RCC 7860 (cell line): ENCODE results near the gene GTF3A.
"Not testable (repeated sequence)": the region's sequence is repeated elsewhere in the genome, so short reads cannot be mapped to it uniquely, and the experiment has no call there.

ENCODE experiments used
- DNase-seq: peaks from one replicate; pipeline ENCODE4 v3.0.0-alpha.2; 2015; ENCODE audit warnings: low spot score
- FAIRE-seq: peaks from 2 replicates; lab custom pipeline; 2012; peaks lifted over from hg19 to GRCh38; lab: Jason Lieb, UNC

The GTF3A gene

DNA sequence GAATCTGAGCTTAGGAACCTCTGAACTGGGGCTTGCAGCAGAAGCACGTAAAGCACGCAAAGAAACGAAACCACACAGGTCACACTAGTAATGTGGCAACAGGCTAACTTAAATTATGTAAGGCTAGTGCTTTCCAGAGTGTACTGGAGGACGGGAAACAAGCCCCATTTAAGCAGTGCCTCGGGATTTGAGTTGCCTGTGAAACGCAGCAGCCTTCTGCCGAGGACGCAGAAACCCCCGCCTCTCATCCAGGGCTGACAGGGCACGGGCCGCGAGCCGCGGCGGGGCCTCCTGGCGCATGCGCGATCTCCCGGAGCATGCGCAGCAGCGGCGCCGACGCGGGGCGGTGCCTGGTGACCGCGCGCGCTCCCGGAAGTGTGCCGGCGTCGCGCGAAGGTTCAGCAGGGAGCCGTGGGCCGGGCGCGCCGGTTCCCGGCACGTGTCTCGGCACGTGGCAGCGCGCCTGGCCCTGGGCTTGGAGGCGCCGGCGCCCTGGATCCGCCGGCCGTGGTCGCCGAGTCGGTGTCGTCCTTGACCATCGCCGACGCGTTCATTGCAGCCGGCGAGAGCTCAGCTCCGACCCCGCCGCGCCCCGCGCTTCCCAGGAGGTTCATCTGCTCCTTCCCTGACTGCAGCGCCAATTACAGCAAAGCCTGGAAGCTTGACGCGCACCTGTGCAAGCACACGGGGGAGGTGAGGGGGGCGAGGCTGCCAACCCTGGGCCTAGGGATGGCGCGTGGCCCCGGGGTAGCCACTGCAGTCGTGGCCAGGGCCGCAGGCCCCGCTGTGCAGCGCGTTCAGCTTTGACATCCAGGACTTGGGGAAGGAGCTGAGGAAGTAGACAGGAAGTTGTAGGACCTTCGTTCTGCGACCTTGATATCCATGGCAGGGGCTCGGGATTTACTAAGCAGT, at the start of gene GTF3A:
Gene GTF3A (plus strand): TSS at position 374 of the 912 bp plus-strand sequence.
- FAIRE-seq, result no peak
- peak; percentile 58 for DNase-seq

DNA sequence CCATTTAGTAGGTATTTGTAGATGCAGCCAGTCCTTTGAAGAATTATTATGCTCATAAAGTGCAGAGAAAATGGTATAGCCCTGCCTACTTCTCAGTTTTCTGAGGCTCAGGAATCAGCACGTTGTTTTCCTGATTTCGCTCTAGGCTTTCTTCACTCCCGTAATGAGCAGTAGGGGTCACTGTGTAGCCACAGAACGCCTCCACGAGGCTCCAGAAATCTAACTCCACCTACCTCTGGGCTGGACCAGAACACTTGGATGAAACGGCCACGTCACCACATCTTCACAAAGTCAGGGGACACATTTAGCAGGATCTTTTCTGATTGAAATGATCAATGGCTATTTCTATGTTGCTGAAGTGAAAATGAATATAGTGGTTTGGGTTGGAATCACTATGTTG, 49.8 kb upstream of the GTF3A start:
- FAIRE-seq (peak; percentile 33), DNase-seq (peak; percentile 59)

DNA sequence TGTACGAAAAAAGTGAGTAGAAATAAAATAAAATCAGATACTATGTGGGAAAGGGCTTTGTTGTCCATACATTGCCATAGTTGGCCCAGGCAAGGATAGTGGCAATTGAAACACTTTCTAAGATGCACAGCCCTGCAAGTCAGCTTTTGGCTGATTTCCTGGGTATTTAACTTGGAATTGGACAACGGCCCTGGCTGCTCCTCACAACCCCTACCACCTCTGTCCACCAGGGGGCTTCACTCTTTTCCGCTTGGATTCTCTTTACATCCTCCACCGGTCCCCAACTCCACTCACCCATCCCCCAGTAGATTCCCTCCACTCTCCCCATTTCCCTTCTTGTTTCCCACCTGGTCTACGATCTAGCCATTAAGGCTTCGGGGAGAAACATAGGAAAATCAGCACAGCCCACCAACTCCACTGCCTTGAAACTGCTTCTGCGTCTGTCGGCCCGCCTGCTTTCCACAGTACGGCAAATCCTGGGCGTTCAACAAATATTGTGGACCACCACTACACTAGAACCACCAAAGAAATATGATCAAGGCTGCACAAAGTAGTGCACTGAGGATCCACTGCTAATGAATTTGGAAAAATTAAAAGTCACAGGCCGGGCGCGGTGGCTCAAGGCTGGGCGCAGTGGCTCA, 48.6 kb upstream of the GTF3A start:
- FAIRE-seq, result no peak
- peak; percentile 13 for DNase-seq

DNA sequence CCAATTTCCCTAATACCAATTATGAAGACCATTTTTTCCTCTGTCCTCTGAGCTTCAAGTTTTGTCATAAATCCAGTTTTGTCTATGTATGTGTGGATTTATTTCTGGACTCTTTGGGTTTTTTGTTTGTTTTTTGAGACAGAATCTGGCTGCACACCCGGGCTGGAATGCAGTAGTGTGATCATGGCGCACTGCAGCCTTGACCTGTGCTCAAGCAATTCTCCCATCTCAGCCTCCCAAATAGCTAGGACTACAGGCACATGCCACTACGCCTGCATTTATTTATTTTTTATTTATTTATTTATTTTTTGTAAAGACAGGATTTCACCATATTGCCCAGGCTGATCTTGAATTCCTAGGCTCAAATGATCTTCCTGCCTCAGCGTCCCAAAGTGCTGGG, 45.3 kb upstream of the GTF3A start:
- FAIRE-seq (no peak), DNase-seq (no peak)

DNA sequence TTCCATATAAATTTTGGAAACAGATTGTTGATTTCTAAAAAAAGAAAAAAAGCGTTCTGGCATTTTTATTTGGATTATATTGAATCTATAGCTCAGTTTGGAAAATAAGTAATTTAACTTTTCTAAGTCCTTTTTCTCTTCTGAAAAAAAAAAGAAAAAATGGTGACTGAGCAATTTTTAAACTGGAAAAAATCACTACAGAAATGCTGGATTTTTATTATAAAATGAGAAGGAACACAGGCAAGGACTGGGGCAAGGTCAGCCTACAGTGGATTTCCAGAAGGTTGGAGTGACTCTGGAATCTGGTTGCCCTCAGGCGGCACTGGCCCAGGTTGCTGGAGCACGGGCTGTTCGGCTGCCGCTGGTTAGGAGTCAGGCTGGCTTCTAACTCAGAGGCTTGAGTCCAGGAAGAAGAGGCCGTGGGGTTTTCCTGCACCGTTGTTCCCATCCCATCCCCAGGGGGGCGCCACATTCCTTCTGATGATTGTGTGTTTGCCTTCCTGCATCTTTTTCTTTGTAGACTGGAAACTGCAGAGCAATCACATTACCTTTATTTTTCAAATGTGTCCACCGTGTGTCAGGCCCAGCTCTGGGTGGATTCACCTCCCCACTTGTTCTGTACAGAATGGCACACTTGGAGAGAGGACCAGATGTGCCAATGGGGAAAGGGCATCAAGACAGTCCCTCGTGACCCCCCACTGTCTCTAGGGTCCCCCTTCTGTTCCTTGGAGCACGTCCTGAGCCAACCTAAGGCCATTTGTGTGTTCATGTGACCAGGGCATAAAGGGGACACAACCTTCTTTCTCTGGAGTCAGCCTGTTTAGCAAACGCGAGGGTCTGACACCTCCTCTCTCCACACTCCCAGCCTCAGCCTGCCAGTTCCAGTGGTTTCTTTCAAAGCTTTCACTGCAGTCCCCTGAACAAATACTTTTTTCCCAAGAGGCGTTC, 44.5 kb upstream of the GTF3A start:
- DNase-seq (no peak), FAIRE-seq (no peak)

DNA sequence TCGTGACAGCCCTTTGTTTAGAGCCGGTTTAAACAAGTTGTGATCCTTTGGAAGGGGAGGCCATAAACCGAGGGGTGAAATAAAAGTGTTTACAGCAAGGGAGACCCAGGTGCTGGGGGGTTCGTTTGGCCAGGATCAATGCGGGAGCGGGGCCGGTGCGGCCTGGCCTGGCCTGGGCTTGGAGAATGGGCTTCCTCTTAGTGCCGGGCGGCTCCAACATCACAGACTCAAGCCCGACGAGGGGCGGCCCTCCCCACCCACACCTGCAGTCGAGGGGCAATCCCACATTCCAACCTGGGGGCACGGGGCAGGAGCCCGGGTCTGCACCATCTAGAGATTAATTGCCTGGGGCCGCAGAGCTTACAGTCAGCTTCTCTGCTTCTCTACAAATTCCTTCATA, 42.8 kb upstream of the GTF3A start:
- DNase-seq (no peak), FAIRE-seq (no peak)

DNA sequence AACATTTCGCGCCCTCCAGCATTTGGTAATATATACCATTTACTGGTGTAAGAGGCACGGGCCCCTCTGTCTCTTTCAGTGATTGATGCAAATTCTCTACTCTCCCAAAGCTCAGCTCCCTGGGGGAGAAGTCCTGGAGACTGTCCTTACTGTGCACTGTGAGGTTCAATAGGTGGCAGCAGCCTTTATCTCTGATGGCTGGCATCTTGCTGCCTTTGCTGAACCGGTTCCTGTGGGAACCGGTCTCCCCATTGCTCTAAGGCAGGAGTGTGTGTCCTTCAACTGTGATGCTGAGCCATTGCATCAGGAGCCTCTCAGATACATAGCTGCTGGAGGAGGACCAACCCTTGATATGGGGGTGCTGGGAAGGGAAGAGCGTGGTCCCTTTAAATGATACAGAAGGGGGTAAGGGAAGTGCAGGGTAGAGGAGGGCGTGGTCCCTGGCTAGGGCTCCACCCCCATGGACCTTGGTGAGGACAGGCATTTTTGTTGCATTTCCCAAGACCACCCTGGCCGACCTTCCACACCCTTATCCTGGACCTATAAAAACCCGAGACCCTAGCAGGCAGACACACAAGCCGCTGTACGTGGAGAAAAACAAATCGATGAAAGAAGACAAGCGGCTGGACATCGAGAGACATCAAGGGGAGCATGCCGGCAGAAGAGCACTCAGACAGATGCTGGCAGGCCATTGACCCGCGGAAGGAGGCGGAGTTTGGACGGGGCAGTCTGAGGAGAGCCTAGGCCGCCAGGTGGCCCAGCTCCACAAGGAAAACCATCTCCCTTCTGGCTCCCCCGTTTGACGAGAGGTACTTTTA, 41.1 kb upstream of the GTF3A start:
- no peak for FAIRE-seq
- DNase-seq, result no peak

DNA sequence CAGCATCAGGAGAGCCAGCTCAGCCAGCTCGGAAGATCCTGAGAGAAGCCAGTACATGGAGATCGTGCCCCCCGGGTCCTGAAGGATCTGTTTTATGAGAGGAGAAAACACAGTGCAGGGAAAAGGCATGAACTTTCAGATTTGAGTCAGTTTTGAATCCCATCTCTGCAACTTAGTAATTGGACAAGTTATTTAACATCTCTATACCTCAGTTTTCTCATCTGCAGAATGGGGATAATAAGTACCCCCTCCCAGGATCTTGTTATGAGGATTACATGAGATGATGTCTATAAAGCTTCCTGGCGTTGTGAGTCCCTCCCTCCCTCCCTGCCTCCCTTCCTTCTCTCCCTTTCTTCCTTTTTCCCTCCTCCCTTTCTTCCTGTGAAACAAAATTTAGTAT, 40.1 kb upstream of the GTF3A start:
- DNase-seq, result no peak
- FAIRE-seq, result no peak

DNA sequence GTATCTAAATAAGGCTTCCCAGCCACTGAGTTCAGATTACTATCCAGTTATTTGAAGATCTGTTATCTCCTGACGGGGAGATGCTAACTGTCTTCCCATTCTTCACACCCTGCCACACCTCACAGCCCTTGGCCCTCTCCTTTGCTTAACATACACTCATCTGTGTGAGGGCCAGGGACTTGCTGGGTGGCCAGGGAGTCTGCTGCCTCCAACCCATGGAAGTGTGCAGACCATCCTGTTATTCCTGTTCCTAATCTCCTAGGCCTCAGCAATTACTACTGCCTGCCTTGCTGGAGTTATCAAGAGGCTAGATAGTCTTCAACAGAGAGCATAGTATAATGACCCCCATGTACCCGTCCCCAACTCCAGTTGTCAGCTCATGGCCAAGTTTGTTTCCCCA, 36.2 kb upstream of the GTF3A start:
- FAIRE-seq, result no peak
- DNase-seq, result no peak

DNA sequence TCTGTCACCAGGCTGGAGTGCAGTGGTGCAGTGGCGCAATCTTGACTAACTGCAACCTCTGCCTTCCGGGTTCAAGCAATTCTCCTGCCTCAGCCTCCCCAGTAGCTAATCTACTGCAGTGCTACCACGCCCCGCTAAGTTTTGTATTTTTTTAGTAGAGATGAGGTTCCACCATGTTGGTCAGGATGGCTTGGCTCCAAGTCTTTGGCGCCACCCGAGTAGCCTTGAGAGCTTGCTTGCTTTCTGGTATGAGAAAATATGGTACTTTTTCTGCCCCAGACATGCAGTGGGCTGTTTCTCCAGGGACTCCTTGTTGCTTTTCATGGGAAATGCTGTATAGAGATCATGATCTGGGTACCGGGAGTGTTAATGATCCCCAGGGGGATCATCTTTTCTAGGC, 34.5 kb upstream of the GTF3A start:
- DNase-seq, result no peak
- FAIRE-seq, result no peak

DNA sequence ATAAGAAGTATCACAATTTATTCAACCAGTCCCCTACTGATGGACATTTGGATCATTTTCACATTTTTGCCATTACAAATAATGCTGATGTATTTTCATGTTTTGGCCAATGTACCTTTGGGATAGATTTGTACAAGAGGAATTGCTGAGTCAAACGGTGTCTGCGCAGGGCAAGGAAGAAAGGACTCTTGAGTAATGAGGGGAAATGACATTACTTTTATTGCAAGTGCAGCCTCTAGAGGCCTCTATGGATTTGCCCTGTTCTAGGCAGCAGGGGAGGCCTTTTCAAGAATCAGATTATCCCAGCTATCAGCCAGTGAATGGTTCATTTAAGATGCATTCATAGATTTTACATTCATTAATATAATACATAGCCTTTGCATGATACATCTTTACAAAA, 32.9 kb upstream of the GTF3A start:
- DNase-seq (no peak), FAIRE-seq (no peak)

DNA sequence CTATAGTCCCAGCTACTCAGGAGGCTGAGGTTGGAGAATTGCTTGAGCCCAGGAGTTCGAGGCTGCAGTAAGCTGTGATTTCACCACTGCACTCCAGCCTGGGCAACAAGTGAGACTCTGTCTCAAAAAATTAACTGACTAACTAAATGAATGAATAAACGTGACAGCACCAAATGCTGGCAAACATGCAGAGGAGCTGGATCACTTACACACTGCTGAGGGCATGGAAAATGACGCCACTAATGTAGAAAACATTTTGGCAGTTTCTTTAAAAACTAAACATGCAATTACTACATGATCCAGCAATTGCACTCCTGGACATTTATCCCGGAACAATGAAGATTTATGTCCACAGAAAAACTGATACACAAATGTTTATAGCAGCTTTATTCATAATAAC, 31.3 kb upstream of the GTF3A start:
- FAIRE-seq (no peak), DNase-seq (no peak)

DNA sequence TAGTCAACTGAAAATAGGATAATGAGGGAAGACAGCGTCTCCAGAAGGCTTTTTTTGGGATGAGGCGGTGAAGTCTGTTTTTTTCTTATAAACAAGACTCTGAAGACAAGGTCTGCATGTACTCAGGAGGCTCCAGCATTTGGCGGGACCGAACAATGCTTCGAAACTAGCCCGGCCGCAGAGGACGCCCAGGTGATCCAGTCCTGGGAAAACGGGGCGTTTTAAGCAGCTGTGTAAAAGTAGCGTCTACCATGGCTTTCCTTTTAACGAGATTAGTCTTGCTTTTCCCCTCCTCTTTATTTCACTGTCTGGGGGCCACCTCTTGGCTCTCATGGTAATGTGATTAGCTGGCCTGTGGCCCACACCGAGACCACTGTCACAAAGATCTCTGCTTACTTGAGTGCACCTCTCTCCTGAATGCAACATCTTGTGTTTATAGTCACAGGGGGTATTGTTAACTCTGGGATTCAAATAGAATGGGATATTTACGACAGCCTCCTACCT, 29.4 kb upstream of the GTF3A start:
- DNase-seq (no peak), FAIRE-seq (no peak)

DNA sequence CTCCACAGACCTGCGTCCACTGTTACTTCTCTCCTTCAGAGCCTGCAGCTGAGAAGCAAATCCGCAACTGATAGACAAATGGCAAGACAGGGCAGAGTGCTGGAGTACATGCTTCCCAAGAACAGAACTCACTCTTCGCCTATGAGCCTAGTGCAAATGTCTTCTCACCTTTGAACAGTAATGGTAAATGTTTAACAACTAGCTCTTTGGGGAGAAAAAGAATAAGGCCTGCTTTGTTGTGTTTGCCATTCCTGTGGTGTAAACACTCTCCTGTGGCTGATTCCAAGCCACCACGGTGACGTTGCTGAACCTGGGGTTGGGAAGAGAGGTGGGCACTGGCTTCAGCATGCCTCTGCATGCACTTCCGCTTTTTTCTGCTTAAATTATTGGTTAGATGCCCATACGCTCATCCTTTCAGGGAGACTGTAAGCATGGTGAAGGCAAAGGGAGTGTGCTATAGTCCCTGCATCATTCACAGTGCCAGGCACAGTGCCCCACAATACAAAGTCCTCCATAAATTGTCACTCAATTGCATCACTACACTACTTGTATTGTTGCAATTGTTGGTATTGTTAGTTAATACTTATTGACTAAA, 28.1 kb upstream of the GTF3A start:
- no peak for FAIRE-seq
- no peak for DNase-seq

DNA sequence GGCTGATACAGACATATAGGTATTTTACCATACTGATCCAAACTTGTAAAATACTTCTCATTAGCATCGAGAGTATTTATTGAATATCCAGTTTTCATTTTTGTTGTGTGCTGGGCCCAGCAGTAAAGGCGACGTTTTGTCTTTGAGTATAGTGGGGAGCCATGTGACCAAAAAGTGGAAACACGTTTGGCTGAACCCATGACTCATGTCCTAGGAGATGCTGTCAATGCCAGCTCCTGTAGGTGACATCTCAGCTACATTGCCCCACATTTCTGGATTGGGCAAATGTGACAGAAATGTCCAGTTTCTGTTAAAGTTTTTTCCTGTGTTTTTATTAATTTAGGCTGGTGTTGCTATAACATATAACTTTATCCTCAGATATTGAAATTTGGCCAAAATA, 26.1 kb upstream of the GTF3A start:
- FAIRE-seq (no peak), DNase-seq (no peak)

DNA sequence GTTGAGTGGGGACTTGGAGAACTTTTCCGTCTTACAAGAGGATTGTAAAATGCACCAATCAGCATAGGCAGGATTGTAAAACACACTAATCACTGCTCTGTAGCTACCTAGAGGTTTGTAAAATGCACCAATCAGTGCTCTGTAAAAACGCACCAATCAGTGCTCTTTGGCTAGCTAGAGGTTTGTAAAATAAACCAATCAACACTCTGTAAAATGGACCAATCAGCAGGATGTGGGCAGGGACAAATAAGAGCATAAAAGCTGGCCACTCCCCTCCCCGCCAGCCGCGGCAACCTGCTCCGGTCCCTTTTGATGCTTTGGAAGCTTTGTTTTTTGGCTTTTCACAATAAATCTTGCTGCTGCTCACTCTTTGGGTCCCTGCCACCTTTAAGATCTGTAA, 24.0 kb upstream of the GTF3A start:
- FAIRE-seq, DNase-seq: not testable (repeated sequence)

DNA sequence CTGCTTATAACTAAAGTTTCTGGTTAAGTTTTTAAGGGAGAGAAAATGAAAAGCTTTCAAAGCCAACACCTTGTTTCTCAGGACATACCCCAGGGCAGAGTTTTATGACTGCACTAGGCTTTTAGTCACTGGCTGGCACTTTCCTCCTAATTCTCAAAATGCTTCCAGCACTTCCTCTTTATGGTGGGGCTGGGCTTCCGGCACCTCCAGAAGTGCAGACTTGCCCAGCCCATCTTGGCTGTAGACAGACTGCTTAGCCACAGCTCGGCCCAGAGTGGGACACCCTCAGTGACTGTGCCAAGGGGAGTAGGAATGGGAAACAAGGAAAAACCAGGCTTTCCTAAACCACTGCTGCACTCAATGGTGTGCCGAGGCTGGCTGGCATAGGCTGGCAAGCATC, 23.2 kb upstream of the GTF3A start:
- DNase-seq, result no peak
- FAIRE-seq, result no peak

DNA sequence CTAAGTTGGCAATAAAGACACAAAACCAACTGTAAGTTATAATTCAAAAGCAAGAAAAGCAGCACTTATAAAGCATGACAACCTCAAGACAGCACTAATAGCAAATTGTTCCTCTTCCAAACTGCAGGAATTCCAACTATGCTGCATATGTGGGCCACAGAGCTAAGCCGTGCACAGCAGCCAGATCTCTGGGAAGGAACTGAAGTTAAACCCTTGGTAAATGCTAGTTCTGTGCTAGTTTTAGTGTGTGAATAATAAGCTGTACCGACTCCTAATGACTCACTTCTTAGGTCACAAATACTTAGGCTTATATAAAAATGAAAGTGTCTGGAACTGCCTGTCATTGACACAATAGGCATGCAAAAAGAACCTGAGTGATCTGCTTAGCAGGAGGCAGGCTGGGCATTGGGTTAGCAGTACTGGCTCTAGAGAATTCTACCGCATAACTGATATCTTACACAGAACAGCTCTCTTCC, 21.2 kb upstream of the GTF3A start:
- DNase-seq, result peak; percentile 62

DNA sequence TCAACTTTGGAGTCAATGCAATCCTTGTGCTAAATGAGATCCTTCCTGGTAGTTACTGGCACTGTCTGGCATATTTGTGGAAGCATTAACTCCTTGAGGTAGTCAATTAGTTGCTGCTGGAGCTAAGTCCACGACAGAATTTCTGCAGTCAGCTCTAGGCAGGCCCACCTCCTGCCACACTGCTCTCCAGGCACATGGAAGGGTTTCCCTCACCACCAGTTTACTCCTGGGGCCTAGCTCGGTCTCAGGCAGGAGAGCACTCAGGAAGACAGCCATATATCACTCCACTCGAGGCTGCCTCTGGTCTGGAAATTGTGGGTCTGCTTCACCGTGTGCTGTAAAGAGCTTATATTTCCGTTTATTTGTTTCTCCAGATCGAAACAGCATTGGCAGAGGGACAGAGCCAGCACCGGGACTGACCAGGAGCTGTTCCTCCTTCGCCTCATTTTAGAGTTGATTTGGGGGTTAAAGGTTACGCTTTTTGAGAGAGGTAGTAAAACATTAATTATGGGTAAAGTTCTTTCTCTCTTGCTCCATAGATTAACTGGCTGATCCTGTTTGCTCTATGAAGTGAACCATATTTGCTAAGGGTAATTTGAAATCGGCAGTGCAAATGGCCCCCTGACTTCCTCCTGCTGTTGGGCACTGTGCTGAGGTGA, 20.6 kb upstream of the GTF3A start:
- FAIRE-seq (no peak), DNase-seq (no peak)

More for the DNA sequence above, 21.2 kb upstream of the GTF3A start:
- FAIRE-seq, result no peak
